Kasumi-1 (cell line): ENCODE data around the gene DPF3.

Experiments
- DNase-seq, 2 experiments: peaks; one replicate each; lab custom pipeline; 2025; lab: John Stamatoyannopoulos, UW

The DPF3 gene

DNA sequence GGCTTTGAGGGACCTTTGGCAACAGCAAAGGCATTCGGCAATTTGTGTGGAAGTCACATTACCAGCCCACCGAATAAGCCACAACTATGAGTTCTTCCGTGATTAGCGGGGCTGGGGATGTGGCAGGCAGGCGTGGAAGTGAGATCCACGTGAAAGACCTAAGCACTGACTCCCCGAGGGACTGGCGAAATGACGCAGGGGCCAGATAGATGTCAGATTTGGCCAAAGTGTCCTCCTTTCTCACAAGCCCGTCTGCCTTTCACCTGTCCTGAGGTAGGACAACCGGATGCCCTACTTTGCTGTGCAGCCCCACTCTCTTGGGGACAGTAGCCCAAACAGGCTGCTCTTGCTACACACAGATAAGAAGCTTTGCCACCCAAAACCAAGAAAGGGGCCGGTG lies 54.5 kb downstream of the DPF3 start:
- DNase-seq = no peak

DNA sequence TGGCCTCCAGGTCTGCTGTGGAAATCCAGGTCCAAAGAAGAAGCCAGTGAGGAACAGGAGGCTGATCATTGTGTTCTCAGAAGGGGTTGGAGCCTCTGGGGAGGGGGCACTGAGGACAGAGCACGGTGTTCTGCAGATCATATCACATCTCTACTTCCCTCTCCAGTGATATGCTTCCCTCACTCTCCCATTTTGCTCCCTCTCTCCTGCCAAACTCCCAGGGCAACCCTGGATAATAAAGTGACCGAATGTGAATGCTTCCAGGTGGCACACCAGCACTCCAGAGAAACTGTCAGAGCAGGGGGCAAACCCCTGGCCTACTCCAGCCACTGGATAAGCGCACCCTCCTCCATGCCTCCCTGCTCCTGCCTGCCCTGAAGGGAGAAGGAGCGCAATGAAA lies 57.8 kb downstream of the DPF3 start:
- DNase-seq = no peak

DNA sequence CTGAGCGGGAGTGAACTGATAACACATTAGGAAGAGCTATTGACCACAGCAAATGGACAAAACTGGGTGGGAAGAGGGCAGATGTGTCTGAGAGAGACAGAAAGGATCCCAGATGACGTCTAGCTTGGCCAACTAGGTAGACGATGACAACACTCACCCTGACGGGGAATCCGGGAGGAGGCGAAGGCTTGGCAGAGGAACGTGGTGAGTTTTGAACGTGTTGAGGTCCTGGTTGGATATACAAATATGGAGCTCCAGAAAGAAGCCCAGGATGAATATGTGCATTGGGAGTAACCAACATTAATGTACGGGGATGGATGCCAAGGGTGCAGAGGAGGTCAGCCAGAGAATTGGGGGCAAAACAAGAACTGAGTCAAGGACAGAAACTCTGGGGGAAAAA lies 60.7 kb downstream of the DPF3 start:
- no peak for DNase-seq

GRCh38 chr14:72830786-72831594 lies 62.9 kb downstream of the DPF3 start:
- DNase-seq = no peak

GRCh38 chr14:72830356-72830755 lies 63.5 kb downstream of the DPF3 start:
- no peak for DNase-seq

DNA sequence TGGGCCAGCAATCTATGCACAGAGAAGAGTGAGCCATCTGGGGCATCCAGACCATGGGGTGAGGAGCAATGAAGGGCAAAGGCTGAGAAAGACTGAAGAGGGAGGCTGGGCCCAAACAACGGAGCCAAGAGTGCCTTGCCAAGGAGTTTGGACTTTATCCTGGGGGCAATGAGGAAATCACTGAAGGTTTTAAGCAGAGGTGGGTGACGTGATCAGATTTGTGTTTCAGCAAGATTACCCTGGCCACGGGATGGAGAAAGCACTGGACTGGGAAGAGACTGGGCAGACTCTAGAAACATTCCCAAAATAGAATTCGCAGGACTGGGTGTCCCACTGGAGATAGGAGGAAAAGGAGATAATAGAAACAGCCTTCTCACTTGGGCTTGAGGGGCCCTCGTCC lies 65.3 kb downstream of the DPF3 start:
- DNase-seq = no peak

GRCh38 chr14:72826039-72826438 lies 67.9 kb downstream of the DPF3 start:
- no peak for DNase-seq

DNA sequence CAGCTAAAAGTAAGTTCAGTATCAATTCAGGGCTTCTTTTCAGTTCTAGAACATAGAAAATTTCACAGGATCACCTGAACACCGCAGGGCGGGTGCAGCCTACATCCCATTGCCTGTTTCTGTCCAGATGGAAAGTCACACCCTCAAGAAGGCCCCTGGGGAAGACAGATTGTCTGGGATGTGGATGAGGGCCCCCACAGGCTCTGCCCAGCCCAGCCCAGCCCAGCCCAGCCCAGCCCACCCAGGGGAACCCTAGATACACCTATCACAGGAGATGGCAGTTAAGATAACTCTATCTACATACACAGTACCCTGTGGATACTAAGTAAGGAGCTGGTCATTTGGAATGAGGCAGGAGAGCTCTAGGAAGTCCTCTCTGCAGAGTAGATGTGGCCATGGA lies 68.4 kb downstream of the DPF3 start:
- no peak for DNase-seq

- no peak for DNase-seq
Measured at GRCh38 chr14:72824051-72824450, 69.8 kb downstream of the DPF3 start.

DNA sequence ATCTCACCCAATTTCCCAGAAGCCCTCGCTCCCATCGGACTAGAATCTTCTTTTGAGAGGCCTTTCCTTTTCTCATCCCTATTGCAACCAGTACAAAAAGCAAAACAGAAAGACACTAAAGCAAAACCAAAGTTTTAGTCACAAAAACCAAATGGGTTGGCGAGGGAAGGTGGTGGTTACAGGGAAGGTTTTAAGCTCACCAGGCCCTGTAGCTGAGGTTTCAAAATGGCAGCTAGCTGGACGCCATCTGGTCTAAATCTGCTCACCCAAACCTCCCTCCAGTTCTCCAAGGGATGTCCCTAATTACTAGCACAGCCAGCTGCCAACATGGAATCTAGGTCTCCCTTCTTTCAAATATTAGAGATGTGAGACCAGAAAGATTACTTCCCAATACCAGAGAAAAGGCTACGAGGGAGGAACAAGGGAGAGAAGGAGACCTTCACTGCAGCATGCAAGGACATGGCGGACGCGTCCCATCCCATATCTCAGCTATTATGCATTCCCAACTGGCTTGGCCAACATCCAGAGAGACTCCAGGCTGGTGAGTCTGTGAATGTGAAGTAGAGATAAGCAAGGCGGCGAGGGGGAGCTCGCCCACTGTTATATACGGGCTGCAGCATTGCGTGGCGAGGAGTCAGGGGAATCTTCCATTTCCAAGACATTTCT lies 70.8 kb downstream of the DPF3 start:
- no peak for DNase-seq

GRCh38 chr14:72818998-72819397 lies 74.9 kb downstream of the DPF3 start:
- no peak for DNase-seq

DNA sequence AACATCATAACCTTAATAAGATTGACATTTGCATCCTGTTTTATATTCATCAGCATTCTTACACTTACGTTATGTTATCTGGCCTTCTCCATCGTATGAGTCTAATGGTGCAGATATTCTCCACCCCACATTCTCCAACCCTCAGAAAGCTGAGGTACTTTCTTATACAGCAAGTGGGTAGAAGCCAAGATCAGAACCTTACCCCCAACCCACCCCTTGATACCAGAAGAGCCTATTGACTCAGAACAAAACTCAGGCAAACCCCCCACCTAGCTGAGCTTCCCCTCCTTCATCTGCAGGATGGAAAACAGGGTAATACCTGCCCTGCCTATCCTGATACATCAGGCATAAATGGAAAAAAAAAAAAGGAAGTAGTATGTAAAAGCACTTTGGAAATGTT lies 77.6 kb downstream of the DPF3 start:
- DNase-seq = no peak

- DNase-seq = no peak
Measured at GRCh38 chr14:72815430-72815829, 78.5 kb downstream of the DPF3 start.

GRCh38 chr14:72812292-72812851 lies 81.5 kb downstream of the DPF3 start:
- DNase-seq = no peak

- DNase-seq = no peak
Measured at GRCh38 chr14:72810201-72810600, 83.7 kb downstream of the DPF3 start.

DNA sequence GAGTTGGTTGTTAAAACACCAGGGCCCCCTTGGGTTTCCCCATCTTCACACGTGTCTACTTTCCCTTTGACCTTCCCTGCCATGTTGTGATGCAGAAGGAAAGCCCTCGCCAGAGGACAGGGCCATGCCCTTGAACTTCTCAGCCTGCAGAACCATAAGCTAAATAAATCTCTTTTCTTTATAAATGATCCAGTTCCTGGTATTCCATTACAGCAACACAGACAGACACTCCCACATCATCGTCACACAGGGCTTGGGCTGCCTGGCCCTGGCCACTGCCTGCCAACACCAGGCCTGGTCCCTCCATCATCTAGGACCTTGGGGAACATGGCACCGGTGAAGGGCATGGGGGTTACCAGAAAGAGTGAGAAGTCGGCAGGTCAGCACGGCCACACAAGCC lies 84.8 kb downstream of the DPF3 start:
- DNase-seq = no peak

GRCh38 chr14:72808564-72808963 lies 85.3 kb downstream of the DPF3 start:
- no peak for DNase-seq

DNA sequence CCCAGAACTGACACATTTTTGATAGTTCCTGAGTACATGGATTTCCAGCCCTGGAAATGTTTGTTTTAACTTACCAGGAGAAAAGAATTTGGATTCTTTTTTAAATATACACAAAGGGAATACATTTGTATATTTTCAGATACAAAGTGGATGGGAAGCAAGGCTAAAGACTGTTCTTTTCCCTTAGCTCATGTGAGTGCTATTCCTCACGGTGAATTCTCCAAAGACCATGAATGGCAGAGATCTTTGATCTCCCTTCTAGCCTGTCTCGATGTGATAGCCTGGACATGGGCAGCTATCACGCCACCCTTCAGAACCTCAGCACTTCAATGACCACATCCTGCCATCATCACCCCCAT lies 91.3 kb downstream of the DPF3 start:
- DNase-seq = no peak

DNA sequence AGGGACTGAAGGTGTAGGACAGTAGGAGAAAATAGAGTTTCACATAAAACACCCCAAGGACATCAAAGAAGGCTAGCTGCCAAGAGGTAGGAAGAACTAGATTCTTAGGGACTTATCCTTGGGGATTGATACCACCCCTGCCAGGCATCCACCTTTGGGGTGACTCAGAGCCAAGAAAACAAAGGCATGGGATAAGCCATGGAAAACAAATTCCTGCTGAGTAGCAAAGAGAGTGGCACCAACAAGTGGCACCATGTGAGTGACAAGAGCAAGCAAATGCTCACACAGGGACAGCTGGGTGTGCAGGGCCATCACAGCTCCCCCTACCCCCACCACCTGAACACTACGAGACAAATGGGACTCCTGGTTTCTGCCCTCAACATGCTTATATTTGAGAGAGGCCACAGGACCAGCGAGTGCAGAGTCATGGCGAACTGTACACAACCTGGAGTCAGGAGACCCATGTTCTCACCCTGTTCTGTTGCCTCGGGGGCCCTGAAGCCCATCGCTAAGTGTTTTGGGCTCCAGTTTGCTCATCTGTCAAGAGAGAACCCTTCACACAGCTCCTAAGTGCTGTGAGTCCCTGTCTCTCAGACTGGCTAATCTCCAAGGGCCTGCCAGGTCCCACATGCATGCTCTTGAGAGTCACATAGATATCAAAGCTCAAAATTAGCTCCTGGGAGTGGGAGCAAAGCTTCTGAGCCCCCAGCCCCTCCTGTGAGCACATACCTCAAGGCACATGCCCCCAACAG lies 91.9 kb downstream of the DPF3 start:
- DNase-seq = no peak

DNA sequence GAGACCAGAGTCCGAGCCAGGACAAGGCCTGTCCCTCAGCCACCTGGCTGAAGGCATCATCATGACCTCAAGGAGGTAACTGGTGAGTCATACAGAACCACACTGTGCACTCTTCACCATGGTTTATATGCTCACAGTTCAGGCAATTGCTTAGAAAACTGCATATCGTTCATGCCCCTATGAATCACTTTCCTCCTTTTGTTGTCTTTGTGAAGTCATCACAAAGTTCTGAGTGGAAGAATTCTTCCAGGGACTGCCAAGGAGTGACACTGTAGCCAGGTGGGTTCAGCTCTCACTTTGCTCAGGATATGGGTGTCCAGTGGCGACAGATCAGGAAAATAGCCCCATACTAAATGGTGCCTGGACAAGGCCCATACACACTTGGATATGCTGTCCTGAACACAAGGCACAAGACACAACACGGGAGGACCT lies 92.5 kb downstream of the DPF3 start:
- no peak for DNase-seq

- DNase-seq = no peak
Measured at GRCh38 chr14:72800848-72801370, 93.0 kb downstream of the DPF3 start.

- no peak for DNase-seq
Measured at GRCh38 chr14:72800296-72800695, 93.6 kb downstream of the DPF3 start.

GRCh38 chr14:72796935-72797334 lies 97.0 kb downstream of the DPF3 start:
- no peak for DNase-seq
